Mononuclear cell (primary cell): ENCODE measurements around the gene TMCC1. TPM values are rescaled to one million over a fixed set of nuclear protein-coding genes. Genes with fewer than 3 reads are reported as not detected.

Experiments
- H3K27me3 ChIP-seq: 2 replicates; pipeline ENCODE4 v1.6.0; 2011; ENCODE audit warnings: low read length, control low read depth; ENCODE audit not compliant: insufficient read depth
- H3K4me1 ChIP-seq: 2 replicates; pipeline ENCODE4 v1.5.1; 2011; ENCODE audit warnings: mild to moderate bottlenecking, low read length, control low read depth; ENCODE audit not compliant: insufficient read depth
- H3K4me3 ChIP-seq: 2 replicates; pipeline ENCODE4 v1.5.1; 2011; ENCODE audit warnings: mild to moderate bottlenecking, low read length, moderate library complexity
- H3K9me3 ChIP-seq: 2 replicates; pipeline ENCODE4 v1.5.1; 2011; ENCODE audit warnings: low read depth, mild to moderate bottlenecking, control low read depth, low read length
- total RNA-seq: library from RNA; depleted of rRNA; stranded (reverse); fragments of >200 nt; gene quantifications from one replicate; pipeline ENCODE4 v1.2.3, GENCODE V29; 2012

TMCC1 gene
- total RNA-seq, 1 donor, result 17.1 TPM

GRCh38 chr3:129604767-129605166 lies 288.7 kb downstream of the TMCC1 start:
- Histone ChIP-seq H3K9me3 (no peaks in the 10 kb centered on the region), H3K4me1 (peaks cover 76% of the 10 kb centered on the region), H3K4me3 (peak overlapping the region; percentile 34), H3K27me3 (peaks cover 7% of the 10 kb centered on the region)

DNA sequence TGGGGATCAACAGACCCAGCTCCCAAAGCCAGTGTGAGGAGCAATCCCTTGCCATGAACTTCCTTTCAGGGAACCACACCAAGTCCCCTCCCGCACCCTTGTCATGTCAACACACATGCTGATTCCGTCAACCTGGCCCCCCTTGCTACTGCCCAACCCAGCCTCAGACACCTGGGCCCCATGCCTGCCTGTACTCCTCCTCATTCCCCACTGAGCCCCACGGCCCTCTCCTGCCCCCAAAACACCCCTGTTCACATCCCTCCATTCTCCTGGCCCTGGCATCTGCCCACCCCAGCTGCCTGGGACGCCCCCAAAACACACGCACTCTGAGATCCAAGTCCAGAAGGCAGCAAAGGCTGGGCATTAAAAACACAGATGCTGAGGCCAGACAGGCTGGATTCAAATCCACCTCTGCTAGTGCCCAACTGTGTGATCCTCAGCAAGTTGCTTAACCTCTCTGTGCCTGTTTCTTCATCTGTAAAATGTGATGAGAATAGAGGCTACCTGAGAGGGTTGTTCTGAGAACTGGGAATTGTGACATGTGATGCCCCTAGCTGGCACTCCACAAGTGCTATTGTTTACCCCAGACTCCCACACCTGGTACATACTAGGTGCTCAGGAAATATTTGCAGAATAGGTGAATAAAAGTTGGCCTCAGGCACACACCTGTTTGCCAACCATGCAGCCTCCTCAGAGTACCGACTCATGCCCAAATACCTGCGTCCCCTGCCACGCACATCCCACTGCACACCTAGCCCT lies 289.3 kb downstream of the TMCC1 start:
- peak overlapping the region; percentile 34 for H3K4me3 ChIP-seq
- no peaks in the 10 kb centered on the region for H3K9me3 ChIP-seq
- peaks cover 82% of the 10 kb centered on the region for H3K4me1 ChIP-seq
- peaks cover 7% of the 10 kb centered on the region for H3K27me3 ChIP-seq

- no peak overlapping the region for H3K4me3 ChIP-seq
- peaks cover 85% of the 10 kb centered on the region for H3K4me1 ChIP-seq
- H3K27me3 ChIP-seq, result peaks cover 4% of the 10 kb centered on the region
- no peaks in the 10 kb centered on the region for H3K9me3 ChIP-seq
Measured at GRCh38 chr3:129603561-129603942, 290.0 kb downstream of the TMCC1 start.

- Histone ChIP-seq H3K27me3 (peaks cover 4% of the 10 kb centered on the region), H3K4me1 (peaks cover 85% of the 10 kb centered on the region), H3K9me3 (no peaks in the 10 kb centered on the region), H3K4me3 (no peak overlapping the region)
Measured at GRCh38 chr3:129602730-129603560, 290.6 kb downstream of the TMCC1 start.

DNA sequence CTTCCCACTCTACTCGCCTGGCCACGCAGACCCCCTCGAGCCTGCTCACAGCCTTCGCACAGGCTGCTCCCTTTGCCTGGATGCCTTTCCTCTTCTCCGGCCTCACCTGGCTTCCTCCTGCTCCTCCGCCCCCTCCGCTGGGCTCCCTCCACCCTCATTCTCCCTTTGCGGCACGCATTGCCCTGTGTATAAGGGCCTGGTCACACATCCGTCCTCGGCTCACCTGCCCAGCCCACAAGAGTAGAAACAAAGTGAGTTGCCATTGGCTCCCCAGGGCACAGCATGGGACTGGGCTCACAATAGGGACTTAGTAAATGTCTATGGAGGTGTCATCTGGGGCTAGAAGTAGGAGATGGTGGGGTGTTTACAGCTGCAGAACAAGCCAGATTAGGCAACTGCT lies 291.2 kb downstream of the TMCC1 start:
- peaks cover 4% of the 10 kb centered on the region for H3K27me3 ChIP-seq
- H3K4me1 ChIP-seq, result peaks cover 85% of the 10 kb centered on the region
- no peak overlapping the region for H3K4me3 ChIP-seq
- H3K9me3 ChIP-seq, result no peaks in the 10 kb centered on the region

DNA sequence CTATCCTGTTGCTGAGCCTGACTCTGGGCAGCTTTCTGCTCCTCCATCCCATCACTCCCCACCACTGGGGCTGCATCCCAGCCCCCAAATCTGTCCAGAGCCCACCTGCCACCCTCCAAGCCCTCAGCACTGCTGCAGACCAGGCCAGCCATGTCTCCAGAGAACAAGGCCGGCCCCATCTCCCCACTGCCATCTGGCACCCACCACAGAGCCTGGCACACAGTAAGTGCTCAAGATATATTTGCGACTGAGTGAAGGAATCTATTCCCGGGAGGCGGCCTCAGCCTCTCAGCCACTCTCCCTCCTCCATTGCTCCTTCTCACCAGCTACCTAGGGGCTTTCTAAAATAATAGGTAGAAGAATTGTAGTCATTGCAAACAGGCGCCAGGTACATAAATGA lies 291.8 kb downstream of the TMCC1 start:
- Histone ChIP-seq H3K4me1 (peaks cover 87% of the 10 kb centered on the region), H3K9me3 (no peaks in the 10 kb centered on the region), H3K27me3 (peaks cover 4% of the 10 kb centered on the region), H3K4me3 (no peak overlapping the region)

DNA sequence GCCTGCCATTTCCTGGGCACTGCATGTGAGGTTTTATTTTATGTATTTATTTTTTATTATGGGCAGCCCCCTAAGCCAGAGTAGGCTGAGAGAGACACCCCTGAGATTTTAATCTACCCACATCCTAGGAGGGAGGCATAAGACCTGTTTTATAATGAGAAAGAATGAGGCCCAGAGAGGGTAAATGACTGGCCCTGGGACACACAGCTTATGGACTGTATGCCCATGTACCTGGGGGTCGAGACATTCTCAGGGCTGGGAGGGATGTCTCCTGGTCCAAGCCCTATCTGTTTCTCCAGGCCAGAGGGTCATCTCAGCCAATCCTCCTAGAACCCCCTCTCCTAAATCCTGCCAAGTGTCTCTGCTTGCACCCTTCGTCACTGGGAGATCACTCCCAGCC lies 293.2 kb downstream of the TMCC1 start:
- no peaks in the 10 kb centered on the region for H3K9me3 ChIP-seq
- H3K4me3 ChIP-seq, result no peak overlapping the region
- peaks cover 4% of the 10 kb centered on the region for H3K27me3 ChIP-seq
- H3K4me1 ChIP-seq, result peaks cover 91% of the 10 kb centered on the region

GRCh38 chr3:129599607-129600006 lies 293.9 kb downstream of the TMCC1 start:
- H3K4me1 ChIP-seq, result peaks cover 93% of the 10 kb centered on the region
- H3K27me3 ChIP-seq, result peaks cover under 1% of the 10 kb centered on the region
- no peaks in the 10 kb centered on the region for H3K9me3 ChIP-seq
- H3K4me3 ChIP-seq, result no peak overlapping the region

- no peak overlapping the region for H3K4me3 ChIP-seq
- no peaks in the 10 kb centered on the region for H3K9me3 ChIP-seq
- peaks cover 93% of the 10 kb centered on the region for H3K4me1 ChIP-seq
Measured at GRCh38 chr3:129599073-129599472, 294.4 kb downstream of the TMCC1 start.

DNA sequence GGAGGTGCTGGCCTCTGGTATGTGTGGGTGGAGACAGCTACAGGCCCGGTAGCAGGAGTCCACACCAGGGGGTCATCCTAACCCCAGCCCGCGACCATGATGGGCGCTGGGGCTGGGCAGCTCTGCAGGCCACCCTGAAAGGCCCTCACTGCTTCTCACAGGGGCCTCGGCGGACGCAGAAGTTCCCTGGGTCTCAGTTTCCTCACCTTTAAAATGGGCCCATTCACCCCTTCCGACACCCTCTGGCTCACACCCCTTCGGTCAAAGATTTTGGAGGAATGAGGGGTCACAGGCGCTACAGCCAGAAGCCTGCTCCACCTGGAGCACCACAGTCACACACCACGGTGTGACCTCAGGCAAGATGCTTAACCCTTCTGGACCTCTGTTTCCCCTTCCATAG lies 295.0 kb downstream of the TMCC1 start:
- H3K4me1 ChIP-seq, result peaks cover 93% of the 10 kb centered on the region

More at GRCh38 chr3:129599073-129599472, 294.4 kb downstream of the TMCC1 start:
- no peaks in the 10 kb centered on the region for H3K27me3 ChIP-seq

GRCh38 chr3:129598000-129598381 lies 295.5 kb downstream of the TMCC1 start:
- H3K27me3 ChIP-seq, result no peaks in the 10 kb centered on the region
- peaks cover 93% of the 10 kb centered on the region for H3K4me1 ChIP-seq

More for the DNA sequence above, 295.0 kb downstream of the TMCC1 start:
- no peaks in the 10 kb centered on the region for H3K27me3 ChIP-seq
- no peak overlapping the region for H3K4me3 ChIP-seq
- H3K9me3 ChIP-seq, result no peaks in the 10 kb centered on the region

More at GRCh38 chr3:129598000-129598381, 295.5 kb downstream of the TMCC1 start:
- Histone ChIP-seq H3K4me3 (no peak overlapping the region), H3K9me3 (no peaks in the 10 kb centered on the region)

Other genes starting within 250 kb of the TMCC1 start
- 0.10 TPM for gene TRH, start 81.0 kb upstream of the TMCC1 start, total RNA-seq
- gene ALG1L2, start 188.1 kb upstream of the TMCC1 start, total RNA-seq, result not detected